ENCODE data around the gene PALLD.

The PALLD gene

GRCh38 chr4:168914095-168914494, 417.2 kb downstream of the PALLD start:
- no peaks in the 10 kb centered on the region for H3K9me2 ChIP-seq (replicated peaks; ENCODE audit: insufficient read depth, low read length)
- no peaks in the 10 kb centered on the region for H3K4me1 ChIP-seq (ENCODE audit: low read length)
- no peak overlapping the region for H3K27ac ChIP-seq (ENCODE audit: low read length)
- H3K36me3 ChIP-seq (replicated peaks; ENCODE audit: insufficient read depth, low read length): no peaks in the 10 kb centered on the region
- no peaks in the 10 kb centered on the region for H3K9me3 ChIP-seq (replicated peaks; ENCODE audit: insufficient read depth, low read length)
- no peaks in the 10 kb centered on the region for H4K20me1 ChIP-seq (ENCODE audit: insufficient read depth, low read length)
- no peak overlapping the region for H2AFZ ChIP-seq (ENCODE audit: low read length)
- H3K4me3 ChIP-seq (ENCODE audit: low read length): no peak overlapping the region
- no peak overlapping the region for H3K4me2 ChIP-seq (ENCODE audit: low read depth, low read length)
- H3K9ac ChIP-seq (ENCODE audit: low read length): no peak overlapping the region
- no peaks in the 10 kb centered on the region for H3K27me3 ChIP-seq (replicated peaks; ENCODE audit: insufficient read depth, low read length)
- TF ChIP-seq CTCF (IDR thresholded peaks at IDR 0.05; ENCODE audit: low read length) (no peak), EZH2phosphoT487 (IDR thresholded peaks at IDR 0.05; ENCODE audit: low read length) (no peak), EZH2 (optimal IDR thresholded peaks at IDR 0.05; ENCODE audit: low read depth, low read length) (no peak)
- H3K79me2 ChIP-seq (ENCODE audit: low read length): no peaks in the 10 kb centered on the region
- no peak for DNase-seq
- H3F3A ChIP-seq (ENCODE audit: insufficient read depth, low read length): no peaks in the 10 kb centered on the region

- no peaks in the 10 kb centered on the region for H3K36me3 ChIP-seq (replicated peaks; ENCODE audit: insufficient read depth, low read length)
- TF ChIP-seq EZH2phosphoT487 (IDR thresholded peaks at IDR 0.05; ENCODE audit: low read length) (no peak), CTCF (IDR thresholded peaks at IDR 0.05; ENCODE audit: low read length) (peak; percentile 44)
- peak; percentile 44 for DNase-seq
- no peak overlapping the region for H2AFZ ChIP-seq (ENCODE audit: low read length)
- no peaks in the 10 kb centered on the region for H3K79me2 ChIP-seq (ENCODE audit: low read length)
- no peaks in the 10 kb centered on the region for H3K4me1 ChIP-seq (ENCODE audit: low read length)
- no peak overlapping the region for H3K4me3 ChIP-seq (ENCODE audit: low read length)
- no peak overlapping the region for H3K4me2 ChIP-seq (ENCODE audit: low read depth, low read length)
- H3F3A ChIP-seq (ENCODE audit: insufficient read depth, low read length): no peaks in the 10 kb centered on the region
- no peak overlapping the region for H3K9ac ChIP-seq (ENCODE audit: low read length)
- no peak overlapping the region for H3K27ac ChIP-seq (ENCODE audit: low read length)
- no peaks in the 10 kb centered on the region for H3K9me2 ChIP-seq (replicated peaks; ENCODE audit: insufficient read depth, low read length)
- H4K20me1 ChIP-seq (ENCODE audit: insufficient read depth, low read length): no peaks in the 10 kb centered on the region
- no peaks in the 10 kb centered on the region for H3K9me3 ChIP-seq (replicated peaks; ENCODE audit: insufficient read depth, low read length)
- H3K27me3 ChIP-seq (replicated peaks; ENCODE audit: insufficient read depth, low read length): no peaks in the 10 kb centered on the region
These were observed 420.4 kb downstream of the PALLD start for GRCh38 chr4:168917138-168917779.

- Histone ChIP-seq H3K9ac (ENCODE audit: low read length) (no peak overlapping the region), H4K20me1 (ENCODE audit: insufficient read depth, low read length) (no peaks in the 10 kb centered on the region), H3K9me2 (replicated peaks; ENCODE audit: insufficient read depth, low read length) (no peaks in the 10 kb centered on the region), H3K4me2 (ENCODE audit: low read depth, low read length) (no peak overlapping the region), H3K27ac (ENCODE audit: low read length) (no peak overlapping the region), H3K4me3 (ENCODE audit: low read length) (no peak overlapping the region), H3K4me1 (ENCODE audit: low read length) (no peaks in the 10 kb centered on the region), H3K27me3 (replicated peaks; ENCODE audit: insufficient read depth, low read length) (no peaks in the 10 kb centered on the region), H3K36me3 (replicated peaks; ENCODE audit: insufficient read depth, low read length) (no peaks in the 10 kb centered on the region), H2AFZ (ENCODE audit: low read length) (no peak overlapping the region), H3K9me3 (replicated peaks; ENCODE audit: insufficient read depth, low read length) (no peaks in the 10 kb centered on the region), H3K79me2 (ENCODE audit: low read length) (no peaks in the 10 kb centered on the region), H3F3A (ENCODE audit: insufficient read depth, low read length) (no peaks in the 10 kb centered on the region)
- TF ChIP-seq CTCF (IDR thresholded peaks at IDR 0.05; ENCODE audit: low read length) (no peak), EZH2phosphoT487 (IDR thresholded peaks at IDR 0.05; ENCODE audit: low read length) (no peak), EZH2 (optimal IDR thresholded peaks at IDR 0.05; ENCODE audit: low read depth, low read length) (no peak)
- DNase-seq: no peak
These were observed 423.0 kb downstream of the PALLD start for GRCh38 chr4:168919706-168920324.
